CD1c-positive myeloid dendritic cell (primary cell): ENCODE measurements around the gene DYNC2LI1.

Experiments
- DNase-seq: peaks from one replicate; pipeline ENCODE4 v3.0.0-alpha.2; 2016; ENCODE audit errors: extremely low spot score

The DYNC2LI1 gene

DNA sequence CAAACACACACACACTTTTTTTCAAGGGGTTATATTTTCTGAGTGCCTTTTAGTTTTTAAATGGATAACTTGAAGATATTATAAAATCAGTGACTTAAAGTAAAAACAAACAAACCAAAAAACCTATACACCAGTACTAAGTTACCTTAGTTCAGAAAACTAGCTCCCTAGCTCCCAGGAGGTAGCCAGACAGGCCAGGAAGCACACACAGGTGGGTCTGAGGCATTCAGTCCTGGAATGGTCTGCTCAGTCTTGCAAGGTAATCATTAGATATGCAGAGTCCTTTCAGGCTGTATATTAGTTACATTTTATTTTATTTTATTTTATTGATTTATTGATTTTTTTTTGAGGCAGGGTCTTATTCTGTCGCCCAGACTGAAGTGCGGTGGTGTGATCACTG is 10.7 kb upstream of the DYNC2LI1 start:
- DNase-seq, result no peak

DNA sequence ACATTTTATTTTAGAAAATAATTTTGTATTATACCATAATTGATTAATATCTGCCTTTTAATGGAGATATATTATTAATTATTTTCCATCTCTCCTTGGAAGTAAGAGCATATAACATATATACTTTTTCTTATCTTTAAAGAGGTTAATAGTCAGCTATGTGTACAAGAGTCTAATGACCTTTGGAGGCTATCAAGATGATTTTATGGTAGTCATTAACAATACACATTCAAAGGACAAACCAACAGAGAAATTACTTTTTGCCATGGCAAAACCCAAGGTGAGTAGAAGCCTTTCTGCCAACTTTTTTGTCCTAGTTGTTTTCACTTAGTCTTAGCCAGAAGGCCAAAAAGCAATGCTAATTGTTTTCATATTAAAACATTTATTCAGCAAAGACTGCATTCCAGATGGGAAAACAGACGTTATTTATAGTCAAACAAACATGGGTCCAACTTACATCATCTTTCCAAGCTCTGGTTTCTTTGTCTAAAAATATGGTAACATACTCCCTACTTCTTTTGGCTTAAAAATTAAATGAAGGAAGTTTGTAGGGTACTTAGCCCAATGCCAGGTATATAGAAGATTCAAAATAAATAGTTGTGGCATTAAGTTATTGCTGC is 9.6 kb upstream of the DYNC2LI1 start:
- no peak for DNase-seq

DNA sequence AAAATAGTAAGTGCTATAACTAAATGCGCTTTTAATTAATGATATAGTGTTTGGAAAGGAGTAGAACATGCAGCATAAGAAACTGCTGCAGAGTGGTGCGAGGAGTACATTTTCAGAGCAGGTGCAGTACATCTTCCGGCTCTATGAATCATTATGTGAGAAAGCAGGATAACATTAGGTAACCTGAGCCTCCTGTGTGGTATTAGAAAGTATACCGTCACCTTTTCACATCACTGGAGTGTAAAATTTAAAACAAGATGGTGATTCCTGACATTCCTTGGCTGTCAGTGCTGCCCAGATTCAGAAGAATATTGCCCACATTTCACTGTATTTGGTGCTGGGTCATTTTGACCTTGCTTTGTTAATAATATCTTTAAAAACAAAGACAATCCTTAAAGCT is 7.8 kb upstream of the DYNC2LI1 start:
- DNase-seq, result no peak

DNA sequence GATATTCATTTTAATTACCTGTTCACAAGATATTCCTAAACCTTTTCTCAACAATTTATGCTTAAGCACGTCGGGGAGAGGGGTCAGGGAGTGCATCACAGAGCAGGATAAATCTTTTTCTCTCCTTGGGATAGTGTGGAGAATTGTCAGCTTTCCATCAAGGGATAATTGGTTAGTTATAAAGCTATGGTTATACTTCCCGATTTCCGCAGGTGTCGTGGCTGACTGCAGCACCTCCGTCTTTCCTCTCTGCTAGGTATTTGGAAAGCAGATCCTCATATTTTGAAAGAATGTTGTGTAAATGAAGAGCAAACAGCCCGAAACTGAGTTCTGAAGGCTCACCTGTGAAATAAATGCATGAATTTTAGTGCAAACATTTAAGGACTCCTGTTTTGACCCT is 778 bp downstream of the DYNC2LI1 start:
- DNase-seq, result no peak

DNA sequence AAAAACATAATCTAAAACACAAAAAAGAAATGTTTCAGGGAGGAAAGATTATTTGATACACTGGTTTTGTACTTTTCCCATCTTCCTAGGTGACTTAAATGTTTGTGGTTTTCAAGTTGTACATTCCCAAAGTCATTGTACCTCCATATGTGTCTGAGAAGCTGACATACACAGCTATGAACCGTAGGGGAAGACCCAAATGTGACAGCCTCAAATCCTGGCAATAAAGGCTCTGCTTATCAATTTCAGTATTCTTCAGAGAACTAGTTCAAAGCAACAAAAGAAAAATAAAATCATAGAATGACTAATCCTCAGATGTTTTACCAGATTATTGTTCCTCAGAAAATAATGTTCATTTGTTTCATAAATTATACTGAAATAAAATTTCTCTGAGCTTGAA is 2.5 kb downstream of the DYNC2LI1 start:
- DNase-seq, result no peak

GRCh38 chr2:43777306-43777926 is 3.6 kb downstream of the DYNC2LI1 start:
- no peak for DNase-seq

GRCh38 chr2:43778233-43778632 is 4.4 kb downstream of the DYNC2LI1 start:
- no peak for DNase-seq

- no peak for DNase-seq
Observed at GRCh38 chr2:43787895-43788294, 14.1 kb downstream of the DYNC2LI1 start.

DNA sequence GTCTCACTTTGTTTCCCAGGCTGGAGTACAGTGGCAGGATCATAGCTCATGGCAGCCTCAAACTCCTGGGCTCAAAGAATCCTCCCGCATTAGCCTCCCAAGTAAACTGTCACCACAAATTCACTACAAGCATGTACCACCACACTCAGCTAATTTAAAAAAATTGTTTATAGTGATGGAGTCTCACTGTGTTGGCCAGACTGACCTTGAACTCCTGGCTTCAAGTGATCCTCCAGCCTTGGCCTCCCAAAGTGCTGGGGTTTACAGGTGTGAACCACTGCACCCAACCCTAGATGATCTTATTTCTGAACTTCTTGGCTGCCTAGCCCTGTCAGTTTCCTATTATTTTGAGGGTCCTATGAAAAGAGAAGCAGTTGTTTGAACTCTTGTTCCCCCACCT is 14.8 kb downstream of the DYNC2LI1 start:
- no peak for DNase-seq

DNA sequence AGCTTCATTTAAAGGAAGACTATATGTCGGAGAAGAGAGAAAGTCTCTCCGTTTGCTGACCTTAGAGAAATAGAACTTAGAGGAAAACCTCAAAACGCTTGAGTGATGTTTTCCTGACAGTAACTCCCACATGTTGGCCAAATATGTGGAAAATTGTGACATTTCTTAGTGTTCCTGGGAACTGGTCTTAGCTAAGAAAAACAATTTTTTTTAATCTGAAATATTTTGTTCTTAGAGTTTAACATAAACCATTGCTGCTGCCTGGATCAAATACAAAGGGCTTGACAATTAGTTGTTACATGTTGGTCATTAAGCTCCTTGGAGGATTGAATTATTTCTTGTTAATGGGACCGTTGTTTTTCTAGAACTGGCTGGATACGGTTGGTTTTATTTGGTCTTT is 16.3 kb downstream of the DYNC2LI1 start:
- no peak for DNase-seq

DNA sequence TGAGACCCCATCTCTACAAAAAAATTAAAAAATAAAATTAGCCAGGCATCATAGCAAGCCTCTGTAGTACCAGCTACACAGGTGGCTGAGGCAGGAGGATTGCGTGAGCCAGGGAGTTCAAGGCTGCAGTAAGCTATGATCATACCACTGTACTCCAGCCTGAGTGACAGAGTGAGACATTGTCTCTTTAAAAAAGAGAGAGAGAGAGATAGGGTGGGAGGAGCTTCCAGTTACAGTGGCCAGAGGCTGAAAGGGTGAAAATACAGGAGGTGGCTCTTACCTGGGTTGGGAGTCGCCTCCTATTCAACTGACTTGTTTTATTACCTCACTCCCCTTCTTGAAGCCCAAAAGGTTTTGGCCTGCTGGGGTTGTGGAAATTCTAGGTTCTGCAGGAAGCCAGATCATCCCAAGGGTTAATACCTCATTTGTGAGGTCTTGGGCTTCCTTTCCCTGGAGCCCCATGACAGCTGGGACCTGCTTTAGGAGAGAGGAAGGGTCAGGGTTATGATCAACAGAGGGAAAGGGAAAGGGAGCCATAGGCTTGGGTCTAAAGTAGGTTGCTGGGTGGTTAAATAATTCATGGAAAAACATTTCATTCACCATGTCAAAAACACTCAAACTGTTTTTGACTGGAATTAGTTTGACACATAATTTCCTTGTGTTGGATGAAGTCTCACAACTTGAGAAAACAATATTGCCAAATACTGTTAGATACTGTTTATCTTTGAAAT is 17.4 kb downstream of the DYNC2LI1 start:
- no peak for DNase-seq

GRCh38 chr2:43792653-43793052 is 18.8 kb downstream of the DYNC2LI1 start:
- no peak for DNase-seq

GRCh38 chr2:43794956-43795355 is 21.1 kb downstream of the DYNC2LI1 start:
- DNase-seq, result no peak

GRCh38 chr2:43796206-43796605 is 22.4 kb downstream of the DYNC2LI1 start:
- no peak for DNase-seq

- no peak for DNase-seq
Observed at GRCh38 chr2:43798300-43798699, 24.5 kb downstream of the DYNC2LI1 start.

GRCh38 chr2:43800894-43801293 is 27.1 kb downstream of the DYNC2LI1 start:
- DNase-seq, result no peak

- DNase-seq, result no peak
Observed at GRCh38 chr2:43802135-43802534, 28.3 kb downstream of the DYNC2LI1 start.

DNA sequence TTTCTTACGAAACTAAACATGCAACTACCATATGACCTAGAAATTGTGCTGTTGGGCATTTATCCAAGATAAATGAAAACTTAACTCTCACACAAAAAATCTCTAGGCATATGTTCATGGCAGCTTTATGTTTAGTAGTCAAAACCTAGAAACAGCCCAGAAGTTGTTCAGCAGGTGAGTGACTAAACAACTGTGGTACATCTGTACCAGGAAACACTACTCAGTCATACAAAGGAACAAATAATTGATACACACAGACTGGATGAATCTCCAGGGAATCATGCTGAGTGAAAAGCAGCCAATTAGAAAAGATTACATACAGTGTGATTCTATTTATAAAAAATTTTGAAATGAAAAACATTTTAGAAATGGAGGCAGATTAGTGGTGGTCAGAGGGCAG is 29.3 kb downstream of the DYNC2LI1 start:
- no peak for DNase-seq

- no peak for DNase-seq
Observed at GRCh38 chr2:43806719-43807031, 32.8 kb downstream of the DYNC2LI1 start.

DNA sequence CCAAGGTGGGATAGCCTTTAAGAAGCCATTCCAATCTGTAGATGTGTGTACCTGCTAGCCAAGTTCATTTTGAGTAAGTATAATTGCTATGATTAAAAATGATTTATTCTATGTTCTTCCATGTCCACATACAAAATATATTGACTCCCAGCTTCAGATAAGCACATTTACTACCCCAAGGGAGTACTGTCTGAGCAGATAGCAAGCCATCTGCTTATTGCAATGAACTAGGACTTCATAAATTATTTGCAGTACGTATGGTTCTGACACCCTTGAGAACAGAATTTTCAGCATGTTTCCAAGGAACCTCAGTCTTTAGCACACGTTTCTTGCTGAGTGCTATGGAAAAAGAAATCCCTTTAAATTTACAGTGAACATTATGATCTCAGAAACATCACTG is 36.6 kb downstream of the DYNC2LI1 start:
- no peak for DNase-seq

GRCh38 chr2:43810888-43811287 is 37.0 kb downstream of the DYNC2LI1 start:
- DNase-seq, result no peak

- no peak for DNase-seq
Observed at GRCh38 chr2:43812006-43812405, 38.2 kb downstream of the DYNC2LI1 start.

DNA sequence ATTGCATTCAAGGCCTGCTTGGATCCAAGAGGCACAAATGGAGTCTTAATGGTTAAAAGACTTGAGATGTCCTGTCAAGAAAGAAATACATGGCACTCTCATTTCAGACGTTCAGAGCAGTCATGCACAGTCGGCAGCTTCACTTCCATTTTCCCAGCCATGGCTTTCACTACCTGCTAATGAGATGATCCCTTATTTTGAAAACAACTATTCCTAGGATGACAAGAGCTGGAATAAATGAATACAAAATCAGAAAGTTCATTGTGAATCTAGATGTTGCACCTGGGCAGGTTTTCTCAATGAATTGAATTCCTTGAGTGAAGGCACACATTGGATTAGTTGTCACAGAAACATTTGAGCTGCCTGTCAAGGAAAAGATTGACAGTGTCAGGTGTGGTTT is 39.1 kb downstream of the DYNC2LI1 start:
- DNase-seq, result no peak

- DNase-seq, result no peak
Observed at GRCh38 chr2:43814711-43815110, 40.9 kb downstream of the DYNC2LI1 start.
